Caco-2 (cell line): ENCODE results near the gene ZNF593. TPM values are rescaled to one million over a fixed set of nuclear protein-coding genes. Genes with fewer than 3 reads are reported as not detected.

Experiments
- BruUV-seq: library from RNA; stranded (reverse); fragments of 400-500 nt; replicated peaks from 2 replicates; lab custom pipeline; 2021; lab: Mats Ljungman, UMichigan
- CTCF ChIA-PET: fragments of 300-600 bp; sonication (Branson Sonifier 250); formaldehyde crosslinking; loops from one replicate; lab custom pipeline; 2022; ENCODE audit warnings: antibody characterized with exemption; lab: Charles Lee
- POLR2A ChIA-PET: fragments of 300-600 bp; sonication (Branson Sonifier 250); formaldehyde crosslinking; loops from one replicate; lab custom pipeline; 2022; ENCODE audit warnings: antibody characterized with exemption; lab: Charles Lee
- DNase-seq, 2 experiments: peaks; one replicate each; pipeline versions ENCODE4 v3.0.0 to v3.0.0-alpha.2; 2020 to 2022
- H3K27me3 ChIP-seq: replicated peaks from 2 replicates; pipeline ENCODE4 v1.6.0; 2011; ENCODE audit warnings: low read length; ENCODE audit not compliant: control insufficient read depth, insufficient read depth
- H3K36me3 ChIP-seq: 2 replicates; pipeline ENCODE4 v1.5.1; 2011; ENCODE audit warnings: low read length; ENCODE audit not compliant: control insufficient read depth, insufficient read depth
- H3K4me1 ChIP-seq: fragments of 250-450 bp; sonication (Bioruptor Pico); 2 replicates; pipeline ENCODE4 v1.5.1; 2020; ENCODE audit warnings: mild to moderate bottlenecking
- H3K4me3 ChIP-seq: 2 replicates; pipeline ENCODE4 v1.5.1; 2011; ENCODE audit warnings: low read depth, mild to moderate bottlenecking, control low read depth, low read length
- H3K9me3 ChIP-seq: fragments of 250-450 bp; sonication (Bioruptor Pico); 2 replicates; pipeline ENCODE4 v1.5.1; 2020; ENCODE audit warnings: mild to moderate bottlenecking, moderate library complexity
- H3K27ac Mint-ChIP-seq: one replicate; pipeline ENCODE4 v1.8.0; 2022; ENCODE audit warnings: mixed read lengths; ENCODE audit not compliant: unreplicated experiment
- H3K27me3 Mint-ChIP-seq: one replicate; pipeline ENCODE4 v1.8.0; 2022; ENCODE audit warnings: mixed read lengths; ENCODE audit not compliant: insufficient read depth, unreplicated experiment
- H3K36me3 Mint-ChIP-seq: one replicate; pipeline ENCODE4 v1.8.0; 2022; ENCODE audit warnings: mild to moderate bottlenecking, mixed read lengths; ENCODE audit not compliant: insufficient read depth, unreplicated experiment
- H3K4me1 Mint-ChIP-seq: one replicate; pipeline ENCODE4 v1.8.0; 2022; ENCODE audit warnings: low read depth, mixed read lengths; ENCODE audit not compliant: unreplicated experiment
- H3K4me3 Mint-ChIP-seq: one replicate; pipeline ENCODE4 v1.8.0; 2022; ENCODE audit warnings: mild to moderate bottlenecking, moderate library complexity, mixed read lengths; ENCODE audit not compliant: unreplicated experiment
- H3K9me3 Mint-ChIP-seq: one replicate; pipeline ENCODE4 v1.8.0; 2022; ENCODE audit warnings: mixed read lengths; ENCODE audit not compliant: unreplicated experiment
- intact Hi-C: fragments of 100-400 bp; cut with micrococcal nuclease; formaldehyde crosslinking; loops from one replicate; pipeline ENCODE4 v1.10.0; 2022; ENCODE audit not compliant: unreplicated experiment
- total RNA-seq: library from RNA; stranded (reverse); gene quantifications from 2 replicates; pipeline ENCODE4 v1.2.3, GENCODE V29; 2022
- TF ChIP-seq, protein P1 (sequence below), 2 experiments: fragments of 200-600 bp in 1 of 2; IDR thresholded peaks; 1 replicate in 1 of 2; 2 replicates in 1 of 2; pipeline versions ENCODE4 v1.5.1 to v1.8.0; 2011 to 2022; ENCODE audit warnings: antibody characterized with exemption in 1 of 2, control low read depth in 1 of 2, inconsistent platforms in 1 of 2, low read depth in 1 of 2, low read length in 1 of 2, mild to moderate bottlenecking in 1 of 2, moderate library complexity in 1 of 2; ENCODE audit not compliant: insufficient read depth in 1 of 2, severe bottlenecking in 1 of 2, unreplicated experiment in 1 of 2

ZNF593 gene
- total RNA-seq, 1 experiment from 2014 or later: 50.0 TPM

DNA sequence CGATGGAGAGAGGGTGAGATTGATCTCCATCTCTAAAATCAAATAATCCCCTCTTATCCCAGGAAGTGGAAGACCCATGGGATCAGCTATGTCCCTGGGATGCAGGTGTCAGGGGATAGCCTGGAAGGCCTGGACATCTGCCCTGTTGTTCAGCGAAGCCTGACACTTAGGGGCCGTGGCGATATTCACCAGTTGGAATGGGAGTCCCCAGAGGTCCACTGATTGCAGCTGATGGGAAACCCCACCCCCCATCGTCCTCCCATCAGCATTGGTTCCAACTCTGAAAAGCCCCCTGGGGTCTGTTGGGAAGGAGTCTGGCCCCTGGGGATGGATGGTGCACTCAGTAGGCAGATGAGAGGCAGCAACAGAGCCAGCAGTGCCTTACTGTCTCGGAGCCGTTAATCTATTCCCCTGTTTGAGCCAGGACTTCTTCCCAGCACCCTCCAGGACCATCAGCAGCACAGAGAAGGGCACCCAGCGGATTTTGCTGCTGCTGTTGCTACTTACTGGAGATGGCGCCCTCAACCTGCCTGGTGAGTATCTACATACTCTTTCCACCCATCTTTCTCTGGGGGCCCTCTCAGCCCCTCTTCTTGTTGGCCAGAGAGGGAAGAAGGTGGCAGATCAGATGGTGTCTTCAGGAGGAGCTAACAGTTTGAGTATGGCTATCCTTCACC lies 34.1 kb downstream of the ZNF593 start:
- no peaks in the 10 kb centered on the region for H3K9me3 ChIP-seq
- Mint-ChIP-seq H3K4me3 (no peak overlapping the region), H3K36me3 (no peaks in the 10 kb centered on the region), H3K9me3 (no peaks in the 10 kb centered on the region), H3K4me1 (no peaks in the 10 kb centered on the region), H3K27me3 (no peaks in the 10 kb centered on the region), H3K27ac (no peak overlapping the region)
- CTCF ChIA-PET: interaction anchor here (1.6 kb wide), 1 partner anchor 30 kb away, joined by 4 read pairs; the partner anchor contains the start of gene CEP85
- no peak overlapping the region for H3K4me3 ChIP-seq
- TF ChIP-seq, protein P1, sequence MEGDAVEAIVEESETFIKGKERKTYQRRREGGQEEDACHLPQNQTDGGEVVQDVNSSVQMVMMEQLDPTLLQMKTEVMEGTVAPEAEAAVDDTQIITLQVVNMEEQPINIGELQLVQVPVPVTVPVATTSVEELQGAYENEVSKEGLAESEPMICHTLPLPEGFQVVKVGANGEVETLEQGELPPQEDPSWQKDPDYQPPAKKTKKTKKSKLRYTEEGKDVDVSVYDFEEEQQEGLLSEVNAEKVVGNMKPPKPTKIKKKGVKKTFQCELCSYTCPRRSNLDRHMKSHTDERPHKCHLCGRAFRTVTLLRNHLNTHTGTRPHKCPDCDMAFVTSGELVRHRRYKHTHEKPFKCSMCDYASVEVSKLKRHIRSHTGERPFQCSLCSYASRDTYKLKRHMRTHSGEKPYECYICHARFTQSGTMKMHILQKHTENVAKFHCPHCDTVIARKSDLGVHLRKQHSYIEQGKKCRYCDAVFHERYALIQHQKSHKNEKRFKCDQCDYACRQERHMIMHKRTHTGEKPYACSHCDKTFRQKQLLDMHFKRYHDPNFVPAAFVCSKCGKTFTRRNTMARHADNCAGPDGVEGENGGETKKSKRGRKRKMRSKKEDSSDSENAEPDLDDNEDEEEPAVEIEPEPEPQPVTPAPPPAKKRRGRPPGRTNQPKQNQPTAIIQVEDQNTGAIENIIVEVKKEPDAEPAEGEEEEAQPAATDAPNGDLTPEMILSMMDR (IDR thresholded peaks at IDR 0.05; ENCODE audit: insufficient read depth in 1 of 2, low read depth in 1 of 2, low read length in 1 of 2, severe bottlenecking in 1 of 2, unreplicated experiment in 1 of 2): no peak
- no peak for DNase-seq
- BruUV-seq: no TSS peak
- no peaks in the 10 kb centered on the region for H3K36me3 ChIP-seq
- intact Hi-C loops: no loop called here
- POLR2A ChIA-PET: no interaction called here
- H3K4me1 ChIP-seq: no peaks in the 10 kb centered on the region
- no peaks in the 10 kb centered on the region for H3K27me3 ChIP-seq

DNA sequence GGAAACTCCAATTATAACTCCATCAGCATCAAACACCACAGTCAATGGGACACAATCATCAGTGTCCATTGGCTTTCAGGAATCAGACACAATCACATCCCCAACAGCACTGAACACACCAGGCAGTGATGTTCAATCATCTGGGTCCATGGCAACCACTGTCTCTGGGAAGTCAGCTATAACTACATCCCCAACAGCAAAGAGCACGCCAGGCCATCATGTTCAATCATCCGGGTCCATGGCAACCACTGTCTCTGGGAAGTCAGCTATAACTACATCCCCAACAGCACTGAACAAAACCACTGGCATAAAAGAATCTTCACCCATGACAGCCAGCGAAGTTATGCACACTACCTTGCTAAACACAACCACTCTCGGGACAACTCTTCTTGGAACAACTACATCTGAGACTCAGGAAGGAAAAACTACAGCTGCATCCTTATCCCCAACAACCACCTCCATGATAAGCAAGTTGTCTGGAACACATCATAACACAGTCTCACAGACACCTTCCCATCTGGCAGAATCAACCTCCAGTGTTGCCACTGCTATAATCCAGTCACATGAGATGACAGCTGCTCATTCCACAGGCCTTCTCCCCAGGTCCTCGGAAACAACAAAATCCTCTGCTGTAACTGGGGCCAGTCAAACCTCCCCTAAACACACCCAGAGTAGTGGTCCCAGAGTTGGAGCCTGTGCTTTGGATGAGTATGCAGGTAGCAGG lies 40.6 kb downstream of the ZNF593 start:
- no peak overlapping the region for H3K4me3 ChIP-seq
- DNase-seq: no peak
- Mint-ChIP-seq H3K4me1 (no peaks in the 10 kb centered on the region), H3K4me3 (no peak overlapping the region), H3K27ac (no peak overlapping the region), H3K9me3 (no peaks in the 10 kb centered on the region), H3K36me3 (no peaks in the 10 kb centered on the region), H3K27me3 (peaks cover 5% of the 10 kb centered on the region)
- H3K36me3 ChIP-seq: no peaks in the 10 kb centered on the region
- TF ChIP-seq, protein P1 (IDR thresholded peaks at IDR 0.05; ENCODE audit: insufficient read depth in 1 of 2, low read depth in 1 of 2, low read length in 1 of 2, severe bottlenecking in 1 of 2, unreplicated experiment in 1 of 2): no peak
- POLR2A ChIA-PET: no interaction called here
- intact Hi-C loops: no loop called here
- BruUV-seq: no TSS peak
- no peaks in the 10 kb centered on the region for H3K27me3 ChIP-seq
- H3K9me3 ChIP-seq: no peaks in the 10 kb centered on the region
- CTCF ChIA-PET: no interaction called here
- H3K4me1 ChIP-seq: no peaks in the 10 kb centered on the region

DNA sequence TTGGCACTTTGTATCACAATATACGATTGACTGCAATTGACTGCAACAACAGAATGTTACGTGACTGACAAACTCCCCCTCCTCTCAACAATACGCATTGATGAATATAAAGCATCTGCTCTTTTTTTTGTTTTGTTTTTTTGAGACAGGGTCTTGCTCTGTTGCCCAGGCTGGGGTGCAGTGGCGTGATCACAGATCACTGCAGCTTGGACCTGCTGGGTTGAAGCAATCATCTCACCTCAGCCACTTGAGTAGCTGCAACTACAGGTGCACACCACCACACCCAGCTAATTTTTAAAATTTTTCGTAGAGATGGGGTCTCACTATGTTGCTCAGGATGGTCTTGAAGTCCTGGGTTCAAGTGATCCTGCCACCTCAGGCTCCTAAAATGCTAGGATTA lies 43.0 kb downstream of the ZNF593 start:
- TF ChIP-seq, protein P1 (IDR thresholded peaks at IDR 0.05; ENCODE audit: insufficient read depth in 1 of 2, low read depth in 1 of 2, low read length in 1 of 2, severe bottlenecking in 1 of 2, unreplicated experiment in 1 of 2): no peak
- H3K36me3 Mint-ChIP-seq: no peaks in the 10 kb centered on the region
- Histone ChIP-seq H3K9me3 (no peaks in the 10 kb centered on the region), H3K27me3 (no peaks in the 10 kb centered on the region), H3K4me3 (no peak overlapping the region), H3K4me1 (no peaks in the 10 kb centered on the region), H3K36me3 (no peaks in the 10 kb centered on the region)
- H3K4me1 Mint-ChIP-seq: no peaks in the 10 kb centered on the region
- H3K27me3 Mint-ChIP-seq: peaks cover 5% of the 10 kb centered on the region
- ChIA-PET POLR2A (no interaction called here), CTCF (no interaction called here)
- H3K9me3 Mint-ChIP-seq: no peaks in the 10 kb centered on the region
- no peak overlapping the region for H3K4me3 Mint-ChIP-seq
- intact Hi-C loops: no loop called here
- no peak overlapping the region for H3K27ac Mint-ChIP-seq
- DNase-seq: no peak
- no TSS peak for BruUV-seq
